AG04450 (cell line): ENCODE results near the gene GULP1. TPM values are rescaled to one million over a fixed set of nuclear protein-coding genes. Genes with fewer than 3 reads are reported as not detected.

Experiments
- CTCF ChIA-PET: fragments of 300-600, 350-600 bp; formaldehyde crosslinking; extraction: SDS; loops from one replicate; lab custom pipeline; 2022; ENCODE audit warnings: antibody characterized with exemption, inconsistent platforms; lab: Charles Lee
- POLR2A ChIA-PET: fragments of 350-600 bp; formaldehyde crosslinking; extraction: SDS; loops from one replicate; lab custom pipeline; 2021; ENCODE audit warnings: antibody characterized with exemption, inconsistent platforms; lab: Yijun Ruan, JAX
- DNase-seq: peaks from one replicate; pipeline ENCODE4 v3.0.0-alpha.2; 2011; ENCODE audit warnings: low read depth, low spot score
- H3K27ac ChIP-seq: one replicate; pipeline ENCODE4 v1.5.1; 2012; ENCODE audit warnings: low read depth, low read length, control low read depth
- H3K27me3 ChIP-seq: one replicate; pipeline ENCODE4 v1.6.0; 2012; ENCODE audit warnings: low read length; ENCODE audit not compliant: control insufficient read depth, insufficient read depth
- H3K4me3 ChIP-seq: 2 replicates; pipeline ENCODE4 v1.5.1; 2011; ENCODE audit warnings: mild to moderate bottlenecking, low read depth, low read length, control low read depth
- H3K9me3 ChIP-seq: 2 replicates; pipeline ENCODE4 v1.5.1; 2012; ENCODE audit warnings: low read length; ENCODE audit not compliant: control insufficient read depth, insufficient read depth
- CTCF ChIP-seq: IDR thresholded peaks from 2 replicates; pipeline ENCODE4 v1.5.1; 2011; ENCODE audit warnings: low read depth, low read length, control low read depth, inconsistent platforms
- polyA plus RNA-seq: library from polyadenylated mRNA; depleted of rRNA; stranded (reverse); fragments of >200 nt; gene quantifications from 2 replicates; pipeline ENCODE4 v1.2.3, GENCODE V29; 2011
- small RNA-seq: library from RNA; depleted of rRNA; stranded (forward); fragments of <200 nt; gene quantifications from one replicate; pipeline ENCODE3, GENCODE V24; 2012; ENCODE audit warnings: low read depth; ENCODE audit not compliant: insufficient read length

The GULP1 gene
- polyA plus RNA-seq, 1 experiment, result 44.7 TPM

- Histone ChIP-seq H3K4me3 (no peak overlapping the region), H3K27me3 (no peaks in the 10 kb centered on the region), H3K9me3 (no peaks in the 10 kb centered on the region), H3K27ac (peak overlapping the region; percentile 42)
- no peak for TF ChIP-seq CTCF
- POLR2A ChIA-PET, result interaction anchor here (1.2 kb wide), 2 partner anchors 38 to 158 kb away, joined by 3 to 4 read pairs; no protein-coding TSS in a partner anchor
- no peak for DNase-seq
- CTCF ChIA-PET, result no interaction called here
Measured at GRCh38 chr2:188629753-188630527, 338.3 kb downstream of the GULP1 start.

- Histone ChIP-seq H3K4me3 (no peak overlapping the region), H3K27me3 (no peaks in the 10 kb centered on the region), H3K27ac (no peak overlapping the region), H3K9me3 (no peaks in the 10 kb centered on the region)
- POLR2A ChIA-PET, result no interaction called here
- DNase-seq, result no peak
- no peak for TF ChIP-seq CTCF
- CTCF ChIA-PET, result no interaction called here
Measured at GRCh38 chr2:188631037-188631809, 339.5 kb downstream of the GULP1 start.

- Histone ChIP-seq H3K9me3 (no peaks in the 10 kb centered on the region), H3K27me3 (no peaks in the 10 kb centered on the region), H3K27ac (no peak overlapping the region), H3K4me3 (no peak overlapping the region)
- ChIA-PET CTCF (interaction anchor here (1.2 kb wide), 1 partner anchor 110 kb away, joined by 3 read pairs; no protein-coding TSS in a partner anchor), POLR2A (no interaction called here)
- no peak for DNase-seq
- TF ChIP-seq CTCF, result no peak
Measured at GRCh38 chr2:188634656-188635055, 343.0 kb downstream of the GULP1 start.

Small RNA genes within 50 kb of the gene (small RNA-seq; reads per million reads assigned to genes)
- gene MIR561, result 57.0 reads per million, percentile 86 among the genes with 10 or more reads in this experiment
- gene RNA5SP114, result 0.81 reads per million
